GM12878 (cell line): ENCODE data around the gene GPR68. TPM values are rescaled to one million over a fixed set of nuclear protein-coding genes. Genes with fewer than 3 reads are reported as not detected.

Source experiments
- ATAC-seq: fragments of 200-7000 bp; cut with Tn5 transposase; 3 replicates; pipeline ENCODE4 v1.9.1; 2020; ENCODE audit warnings: mild to moderate bottlenecking, moderate library complexity
- BruUV-seq: library from RNA; stranded (reverse); fragments of 400-500 nt; replicated peaks from 2 replicates; lab custom pipeline; 2021; lab: Mats Ljungman, UMichigan
- CTCF ChIA-PET: fragments of 300-600 bp; sonication (Branson Sonifier 250); formaldehyde crosslinking; extraction: SDS; loops from one replicate; lab custom pipeline; 2021; ENCODE audit warnings: inconsistent platforms; lab: Yijun Ruan, JAX
- POLR2A ChIA-PET: fragments of 350-600 bp; formaldehyde crosslinking; extraction: SDS; loops from one replicate; lab custom pipeline; 2021; ENCODE audit warnings: inconsistent platforms; lab: Charles Lee
- RAD21 ChIA-PET: fragments of 300-600 bp; sonication (Branson Sonifier 250); formaldehyde crosslinking; loops from one replicate; lab custom pipeline; 2023; ENCODE audit warnings: antibody characterized with exemption; ENCODE audit not compliant: unreplicated experiment; lab: Charles Lee
- SMC1A ChIA-PET: fragments of 300-600 bp; sonication (Branson Sonifier 250); formaldehyde crosslinking; loops from one replicate; lab custom pipeline; 2023; ENCODE audit not compliant: unreplicated experiment, uncharacterized antibody; lab: Charles Lee
- DNase-seq: peaks from one replicate; pipeline ENCODE4 v3.0.0-alpha.2; 2011; ENCODE audit warnings: low read depth, low spot score
- FAIRE-seq: peaks from 3 replicates; lab custom pipeline; 2011; peaks lifted over from hg19 to GRCh38; lab: Jason Lieb, UNC
- H2AFZ ChIP-seq: 2 replicates; pipeline ENCODE4 v1.6.0; 2011; ENCODE audit warnings: low read depth, low read length, control low read depth; ENCODE audit not compliant: control insufficient read depth
- H3K27ac ChIP-seq: 2 replicates; pipeline ENCODE4 v1.5.1; 2011; ENCODE audit warnings: control low read depth; ENCODE audit not compliant: control insufficient read depth, insufficient read depth
- H3K27me3 ChIP-seq, 2 experiments: replicated peaks in 1 of 2; 2 replicates each; pipeline versions ENCODE4 v1.6.0 to v1.6.1; 2011; ENCODE audit warnings: low read length in 1 of 2; ENCODE audit not compliant: control insufficient read depth in 2 of 2, insufficient read depth in 2 of 2
- H3K36me3 ChIP-seq, 2 experiments: 2 replicates each; pipeline ENCODE4 v1.5.1; 2011; ENCODE audit warnings: low read length in 1 of 2; ENCODE audit not compliant: control insufficient read depth in 2 of 2, insufficient read depth in 2 of 2
- H3K4me1 ChIP-seq: 2 replicates; pipeline ENCODE4 v1.6.1; 2011; ENCODE audit warnings: mild to moderate bottlenecking, low read length, moderate library complexity, mixed read lengths; ENCODE audit not compliant: control insufficient read depth, insufficient read depth
- H3K4me2 ChIP-seq: 2 replicates; pipeline ENCODE4 v1.6.0; 2011; ENCODE audit warnings: control low read depth; ENCODE audit not compliant: control insufficient read depth, insufficient read depth
- H3K4me3 ChIP-seq: fragments of 200-600 bp; sonication (generic); 2 replicates; pipeline ENCODE4 v1.5.1; 2016
- H3K79me2 ChIP-seq: 2 replicates; pipeline ENCODE4 v1.6.0; 2011; ENCODE audit warnings: low read length; ENCODE audit not compliant: control insufficient read depth, insufficient read depth
- H3K9ac ChIP-seq: 2 replicates; pipeline ENCODE4 v1.8.0; 2011; ENCODE audit warnings: low read length, control low read depth, mixed read lengths; ENCODE audit not compliant: control insufficient read depth, insufficient read depth
- H3K9me3 ChIP-seq: replicated peaks from 3 replicates; pipeline ENCODE4 v1.5.1; 2011; ENCODE audit warnings: mild to moderate bottlenecking, low read length; ENCODE audit not compliant: control insufficient read depth, insufficient read depth
- H4K20me1 ChIP-seq: 2 replicates; pipeline ENCODE4 v1.6.0; 2011; ENCODE audit not compliant: control insufficient read depth, insufficient read depth
- CBX5 ChIP-seq: sonication (generic); IDR thresholded peaks from 2 replicates; pipeline ENCODE4 v1.6.1; 2016; ENCODE audit warnings: low read depth, moderate library complexity, mild to moderate bottlenecking, inconsistent platforms
- IRF5 ChIP-seq: fragments of 450-650 bp; IDR thresholded peaks from 2 replicates; pipeline ENCODE4 v1.6.1; 2017; ENCODE audit warnings: borderline replicate concordance
- NFIC ChIP-seq: IDR thresholded peaks from 2 replicates; pipeline ENCODE4 v1.6.1; 2012; ENCODE audit warnings: low read depth, mild to moderate bottlenecking, inconsistent platforms, low read length, moderate library complexity
- POLR2A ChIP-seq: IDR thresholded peaks from 2 replicates; pipeline ENCODE4 v1.6.1; 2011; ENCODE audit warnings: low read depth, mild to moderate bottlenecking, low read length
- RAD51 ChIP-seq: fragments of 450-650 bp; IDR thresholded peaks from 2 replicates; pipeline ENCODE4 v1.6.1; 2016; ENCODE audit warnings: moderate library complexity, mild to moderate bottlenecking, inconsistent platforms
- RCOR1 ChIP-seq: conservative IDR thresholded peaks from 2 replicates; pipeline ENCODE4 v1.6.1; 2012; ENCODE audit warnings: low read depth, low read length, improper control_type of control experiment
- RFX5 ChIP-seq: IDR thresholded peaks from 2 replicates; pipeline ENCODE4 v1.6.1; 2011; ENCODE audit warnings: low read depth, low read length, improper control_type of control experiment
- SMAD1 ChIP-seq: fragments of 450-650 bp; IDR thresholded peaks from 2 replicates; pipeline ENCODE4 v1.6.1; 2018; ENCODE audit warnings: mild to moderate bottlenecking, low read depth; ENCODE audit not compliant: partially characterized antibody
- SP1 ChIP-seq: IDR thresholded peaks from one replicate; pipeline ENCODE4 v1.6.1; 2011; ENCODE audit warnings: low read depth, low read length
- ZNF207 ChIP-seq: fragments of 450-650 bp; IDR thresholded peaks from 2 replicates; pipeline ENCODE4 v1.6.1; 2014; ENCODE audit warnings: antibody characterized with exemption, mild to moderate bottlenecking, borderline replicate concordance
- WGBS: methylation state at CpG from one replicate; pipeline ENCODE4 v1.1.6; 2016; ENCODE audit warnings: low lambda C conversion rate; ENCODE audit not compliant: insufficient replicate concordance, insufficient coverage; ENCODE audit errors: missing lambda C conversion rate; 5-methylcytosine and 5-hydroxymethylcytosine counted together
- in situ Hi-C: fragments of 300-500 bp; cut with MboI; formaldehyde crosslinking; loops from 9 replicates; pipeline ENCODE4 v1.14.3; 2018; ENCODE audit warnings: mixed read lengths
- intact Hi-C: fragments of 100-400 bp; cut with micrococcal nuclease; formaldehyde crosslinking; loops from one replicate; pipeline ENCODE4 v1.14.2; 2022; ENCODE audit not compliant: unreplicated experiment
- polyA plus RNA-seq, 11 experiments: library from polyadenylated mRNA; depleted of rRNA in 4 of 11; unstranded in 6 of 11; stranded (reverse) in 5 of 11; fragments of >200 nt; fragmentation: Nextera tagmentation in 4 of 11; fragmentation: Illumina TruSeq in 1 of 11; extraction: Ambion mirVana in 4 of 11; extraction: Trizol in 1 of 11; gene quantifications; 1 replicate in 1 of 11; 2 replicates in 10 of 11; pipeline versions ENCODE4 v1.2.1 to v1.2.3, GENCODE V29; 2011 to 2016; ENCODE audit warnings: inconsistent platforms in 2 of 11, missing spikeins in 2 of 11, low read depth in 1 of 11
- total RNA-seq, 4 experiments: library from RNA; depleted of rRNA in 3 of 4; stranded (reverse); fragments of >200 nt in 3 of 4; fragmentation: Illumina TruSeq in 1 of 4; extraction: Trizol in 1 of 4; gene quantifications; 2 replicates each; pipeline versions ENCODE4 v1.2.1 to v1.2.3, GENCODE V29; 2013 to 2021
- TF ChIP-seq, protein P1 (sequence below): IDR thresholded peaks from 2 replicates; pipeline ENCODE4 v1.6.1; 2012; ENCODE audit warnings: low read depth, low read length, improper control_type of control experiment

GPR68 gene
- total and polyA plus RNA-seq, 10 of the 15 experiments (the other 5 are each of a cell fraction or from before 2014, with no cell fraction given): 0.06 to 3.4 (median 1.8) TPM

DNA sequence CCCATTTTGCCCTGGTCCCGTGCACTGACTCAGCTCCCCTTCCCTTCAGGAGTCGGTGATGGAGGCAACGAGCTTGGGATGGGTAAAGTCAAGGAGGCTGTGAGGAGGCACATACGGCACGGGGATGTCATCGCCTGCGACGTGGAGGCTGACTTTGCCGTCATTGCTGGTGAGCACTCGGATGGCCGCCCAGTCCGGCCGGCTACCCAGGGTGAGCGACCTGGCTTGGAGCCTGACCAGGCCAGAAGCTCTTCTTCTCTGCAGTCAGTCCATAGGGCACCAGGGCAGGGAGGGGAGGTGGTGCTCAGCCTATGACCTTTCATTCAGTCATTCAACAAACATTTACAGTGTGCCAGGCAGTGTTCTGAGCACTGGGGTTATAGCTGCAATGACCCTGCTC lies 39.8 kb downstream of the GPR68 start:
- ChIA-PET CTCF (no interaction called here), POLR2A (interaction anchor here (0.6 kb wide), 1 partner anchor 42 kb away, joined by 6 read pairs; no protein-coding TSS in a partner anchor), SMC1A (interaction anchor here (0.6 to 1.2 kb wide), 2 partner anchors 11 to 1334 kb away, joined by 3 read pairs; no protein-coding TSS in a partner anchor), RAD21 (no interaction called here)
- WGBS: 95% methylated on average over 14 of the region's 14 CpGs
- TF ChIP-seq SP1 (no peak), POLR2A (no peak), IRF5 (no peak), ZNF207 (no peak), RCOR1 (no peak), CBX5 (no peak), RAD51 (no peak), NFIC (no peak), SMAD1 (no peak), RFX5 (no peak)
- TF ChIP-seq, protein P1, sequence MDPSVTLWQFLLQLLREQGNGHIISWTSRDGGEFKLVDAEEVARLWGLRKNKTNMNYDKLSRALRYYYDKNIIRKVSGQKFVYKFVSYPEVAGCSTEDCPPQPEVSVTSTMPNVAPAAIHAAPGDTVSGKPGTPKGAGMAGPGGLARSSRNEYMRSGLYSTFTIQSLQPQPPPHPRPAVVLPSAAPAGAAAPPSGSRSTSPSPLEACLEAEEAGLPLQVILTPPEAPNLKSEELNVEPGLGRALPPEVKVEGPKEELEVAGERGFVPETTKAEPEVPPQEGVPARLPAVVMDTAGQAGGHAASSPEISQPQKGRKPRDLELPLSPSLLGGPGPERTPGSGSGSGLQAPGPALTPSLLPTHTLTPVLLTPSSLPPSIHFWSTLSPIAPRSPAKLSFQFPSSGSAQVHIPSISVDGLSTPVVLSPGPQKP: no peak
- ATAC-seq (no peak), DNase-seq (no peak), FAIRE-seq (no peak)
- intact Hi-C loops: no loop called here
- in situ Hi-C loops: no loop called here
- BruUV-seq: no TSS peak
- H3K4me2 ChIP-seq: no peak overlapping the region
- no peak overlapping the region for H3K4me3 ChIP-seq
- H3K27me3 ChIP-seq: no peaks in the 10 kb centered on the region
- H3K4me1 ChIP-seq: no peaks in the 10 kb centered on the region
- peaks cover 12 to 21% of the 10 kb centered on the region in 2 experiments for H3K36me3 ChIP-seq
- H4K20me1 ChIP-seq: no peaks in the 10 kb centered on the region
- no peak overlapping the region for H3K27ac ChIP-seq
- H2AFZ ChIP-seq: no peak overlapping the region
- H3K79me2 ChIP-seq: no peaks in the 10 kb centered on the region
- H3K9ac ChIP-seq: no peak overlapping the region
- H3K9me3 ChIP-seq: no peaks in the 10 kb centered on the region; the same call in 2 of the 3 replicates
